ENCODE measurements around the gene MXD4. TPM values are rescaled to one million over a fixed set of nuclear protein-coding genes. Genes with fewer than 3 reads are reported as not detected.

MXD4 gene
- total RNA-seq, 1 experiment from 2014 or later = 18.9 TPM

GRCh38 chr4:2259036-2259540, 2.8 kb downstream of the MXD4 start:
- intact Hi-C loops (cut with micrococcal nuclease) = no loop called here
- Histone ChIP-seq H3K27ac (ENCODE audit: low read length) (no peak overlapping the region), H3K36me3 (ENCODE audit: low read depth, low read length) (no peaks in the 10 kb centered on the region), H3K4me2 (ENCODE audit: low read length) (no peak overlapping the region), H3F3A (ENCODE audit: low read length, unreplicated experiment) (no peaks in the 10 kb centered on the region), H3K9me2 (replicated peaks; ENCODE audit: low read length) (no peaks in the 10 kb centered on the region), H4K20me1 (ENCODE audit: low read length) (no peaks in the 10 kb centered on the region), H3K27me3 (ENCODE audit: low read length) (no peaks in the 10 kb centered on the region), H2AFZ (ENCODE audit: low read length) (no peak overlapping the region), H3K4me1 (ENCODE audit: insufficient read depth, low read length) (peaks cover 8% of the 10 kb centered on the region; the same call in 1 of the 2 replicates), H3K9me3 (ENCODE audit: low read length) (no peaks in the 10 kb centered on the region), H3K4me3 (ENCODE audit: low read length) (no peak overlapping the region), H3K79me2 (ENCODE audit: low read length) (peaks cover 10% of the 10 kb centered on the region; the same call in 1 of the 2 replicates), H3K9ac (ENCODE audit: low read length) (no peak overlapping the region)
- CTCF ChIA-PET = no interaction called here
- no peak for DNase-seq
- POLR2A ChIA-PET (ENCODE audit: unreplicated experiment) = no interaction called here
- no TSS peak for BruUV-seq (replicated peaks)
- ATAC-seq = no peak
- TF ChIP-seq EZH2 (IDR thresholded peaks at IDR 0.05; ENCODE audit: low read length, unreplicated experiment) (no peak), CTCF (conservative IDR thresholded peaks at IDR 0.05; ENCODE audit: low read depth, low read length) (no peak), EZH2phosphoT487 (IDR thresholded peaks at IDR 0.05; ENCODE audit: borderline replicate concordance, low read length) (no peak)

DNA sequence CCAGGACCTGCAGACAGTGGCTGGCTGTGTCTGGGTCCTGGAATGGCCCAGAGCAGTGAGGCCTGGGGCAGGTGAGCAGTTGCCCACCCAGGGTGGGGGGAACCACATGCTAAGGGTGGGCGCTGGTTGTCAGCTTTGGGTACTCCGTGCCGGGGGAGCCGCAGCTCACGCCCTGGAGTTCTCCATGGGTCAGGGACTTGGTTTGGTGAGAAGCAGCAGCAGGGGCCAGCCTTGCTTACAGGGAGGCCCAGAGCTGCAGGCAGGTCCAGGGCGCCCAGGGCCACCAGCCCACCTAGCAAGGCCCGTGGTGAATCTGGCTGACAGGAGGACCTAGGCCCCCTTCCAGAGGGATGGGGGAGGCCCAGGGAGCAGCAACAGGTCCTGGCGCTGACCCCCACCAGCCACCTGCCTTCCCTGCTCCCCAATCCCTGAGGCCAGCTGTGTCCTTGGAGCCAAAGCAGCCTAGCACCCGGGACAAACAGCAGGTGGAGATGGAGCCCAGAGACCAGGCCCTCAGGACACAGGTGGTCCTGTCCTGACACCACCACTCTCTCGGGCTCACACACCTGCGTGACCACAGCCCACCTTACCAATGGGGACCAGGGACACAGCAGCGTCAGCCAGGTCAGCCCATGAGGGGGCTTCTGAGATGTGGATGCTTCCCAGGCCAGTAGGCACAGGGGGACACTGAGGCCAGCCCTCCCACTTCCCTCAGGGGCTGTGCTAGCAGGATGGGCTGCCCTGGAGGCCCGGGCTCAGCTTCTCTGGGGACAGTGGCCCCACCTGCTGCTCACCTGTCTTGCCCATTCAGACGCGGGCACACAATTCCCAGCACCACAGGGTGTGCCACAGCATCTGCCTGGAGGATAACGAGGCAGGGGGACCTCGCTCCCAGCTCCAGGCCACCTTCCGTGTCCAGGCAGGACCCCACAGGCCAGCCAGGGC, 3.5 kb downstream of the MXD4 start:
- H3K36me3 ChIP-seq (ENCODE audit: low read depth, low read length) = no peaks in the 10 kb centered on the region
- no peak overlapping the region for H3K9ac ChIP-seq (ENCODE audit: low read length)
- ChIA-PET CTCF (no interaction called here), POLR2A (ENCODE audit: unreplicated experiment) (no interaction called here)
- ATAC-seq (no peak), DNase-seq (no peak)
- no peak for TF ChIP-seq CTCF (conservative IDR thresholded peaks at IDR 0.05; ENCODE audit: low read depth, low read length)
- no peak for TF ChIP-seq EZH2 (IDR thresholded peaks at IDR 0.05; ENCODE audit: low read length, unreplicated experiment)
- TF ChIP-seq EZH2phosphoT487 (IDR thresholded peaks at IDR 0.05; ENCODE audit: borderline replicate concordance, low read length) = no peak
- H3K9me2 ChIP-seq (replicated peaks; ENCODE audit: low read length) = no peaks in the 10 kb centered on the region
- no peak overlapping the region for H3K27ac ChIP-seq (ENCODE audit: low read length)
- H4K20me1 ChIP-seq (ENCODE audit: low read length) = no peaks in the 10 kb centered on the region
- H3K9me3 ChIP-seq (ENCODE audit: low read length) = no peaks in the 10 kb centered on the region
- intact Hi-C loops (cut with micrococcal nuclease) = no loop called here
- H3K4me3 ChIP-seq (ENCODE audit: low read length) = no peak overlapping the region
- H3K27me3 ChIP-seq (ENCODE audit: low read length) = no peaks in the 10 kb centered on the region
- peaks cover 10% of the 10 kb centered on the region; the same call in 1 of the 2 replicates for H3K79me2 ChIP-seq (ENCODE audit: low read length)
- no TSS peak for BruUV-seq (replicated peaks)
- no peak overlapping the region for H2AFZ ChIP-seq (ENCODE audit: low read length)
- H3K4me1 ChIP-seq (ENCODE audit: insufficient read depth, low read length) = peaks cover 8% of the 10 kb centered on the region; the same call in 1 of the 2 replicates
- H3K4me2 ChIP-seq (ENCODE audit: low read length) = no peak overlapping the region
- H3F3A ChIP-seq (ENCODE audit: low read length, unreplicated experiment) = no peaks in the 10 kb centered on the region
